HEK293 (cell line): ENCODE measurements around the gene VAT1L.

Experiments
- KLF1 ChIP-seq: fragments of 450-650 bp; formaldehyde crosslinking; IDR thresholded peaks from 2 replicates; pipeline ENCODE4 v1.5.1; 2016; ENCODE audit warnings: missing biosample characterization, missing genetic modification characterization
- SALL2 ChIP-seq: fragments of 450-650 bp; formaldehyde crosslinking; IDR thresholded peaks from 2 replicates; pipeline ENCODE4 v1.5.0; 2017; ENCODE audit warnings: missing biosample characterization, mild to moderate bottlenecking, missing genetic modification characterization, borderline replicate concordance
- TRIM28 ChIP-seq: IDR thresholded peaks from 2 replicates; pipeline ENCODE4 v1.6.1; 2011; ENCODE audit warnings: low read length, control low read depth, borderline replicate concordance
- ZEB2 ChIP-seq: fragments of 450-650 bp; formaldehyde crosslinking; IDR thresholded peaks from 2 replicates; pipeline ENCODE4 v1.5.1; 2016; ENCODE audit warnings: missing biosample characterization, missing genetic modification characterization
- ZNF174 ChIP-seq: fragments of 450-650 bp; formaldehyde crosslinking; IDR thresholded peaks from 2 replicates; pipeline ENCODE4 v1.5.0; 2017; ENCODE audit warnings: missing biosample characterization, mild to moderate bottlenecking, missing genetic modification characterization
- ZNF184 ChIP-seq: fragments of 450-650 bp; IDR thresholded peaks from 2 replicates; pipeline ENCODE4 v1.5.1; 2018; ENCODE audit warnings: missing biosample characterization, mild to moderate bottlenecking, missing genetic modification characterization
- ZNF561 ChIP-seq: fragments of 450-650 bp; IDR thresholded peaks from 2 replicates; pipeline ENCODE4 v1.5.1; 2018; ENCODE audit warnings: missing biosample characterization, missing genetic modification characterization, borderline replicate concordance
- ZNF571 ChIP-seq: fragments of 450-650 bp; formaldehyde crosslinking; IDR thresholded peaks from 2 replicates; pipeline ENCODE4 v1.5.0; 2017; ENCODE audit warnings: missing biosample characterization, missing genetic modification characterization
- ZNF76 ChIP-seq: fragments of 450-650 bp; formaldehyde crosslinking; IDR thresholded peaks from 2 replicates; pipeline ENCODE4; 2016; ENCODE audit warnings: low read depth, missing biosample characterization, missing genetic modification characterization, borderline replicate concordance
- TF ChIP-seq, protein P1 (sequence below): sonication (generic); formaldehyde crosslinking; IDR thresholded peaks from 2 replicates; pipeline ENCODE4 v1.8.1; 2022; ENCODE audit warnings: mild to moderate bottlenecking, moderate library complexity, missing genetic modification reagents
- TF ChIP-seq, protein P2 (sequence below): fragments of 450-650 bp; formaldehyde crosslinking; IDR thresholded peaks from 2 replicates; pipeline ENCODE4 v1.5.1; 2017; ENCODE audit warnings: missing biosample characterization, missing genetic modification characterization
- TF ChIP-seq, protein P3 (sequence below): fragments of 450-650 bp; formaldehyde crosslinking; IDR thresholded peaks from 2 replicates; pipeline ENCODE4 v1.5.1; 2016; ENCODE audit warnings: missing biosample characterization, missing genetic modification characterization
- TF ChIP-seq, protein P4 (sequence below): fragments of 450-650 bp; formaldehyde crosslinking; IDR thresholded peaks from 2 replicates; pipeline ENCODE4 v1.5.1; 2017; ENCODE audit warnings: missing biosample characterization, missing genetic modification characterization
- TF ChIP-seq, protein P5 (sequence below): fragments of 450-650 bp; formaldehyde crosslinking; IDR thresholded peaks from 2 replicates; pipeline ENCODE4 v1.5.1; 2016; ENCODE audit warnings: missing biosample characterization, missing genetic modification characterization

DNA sequence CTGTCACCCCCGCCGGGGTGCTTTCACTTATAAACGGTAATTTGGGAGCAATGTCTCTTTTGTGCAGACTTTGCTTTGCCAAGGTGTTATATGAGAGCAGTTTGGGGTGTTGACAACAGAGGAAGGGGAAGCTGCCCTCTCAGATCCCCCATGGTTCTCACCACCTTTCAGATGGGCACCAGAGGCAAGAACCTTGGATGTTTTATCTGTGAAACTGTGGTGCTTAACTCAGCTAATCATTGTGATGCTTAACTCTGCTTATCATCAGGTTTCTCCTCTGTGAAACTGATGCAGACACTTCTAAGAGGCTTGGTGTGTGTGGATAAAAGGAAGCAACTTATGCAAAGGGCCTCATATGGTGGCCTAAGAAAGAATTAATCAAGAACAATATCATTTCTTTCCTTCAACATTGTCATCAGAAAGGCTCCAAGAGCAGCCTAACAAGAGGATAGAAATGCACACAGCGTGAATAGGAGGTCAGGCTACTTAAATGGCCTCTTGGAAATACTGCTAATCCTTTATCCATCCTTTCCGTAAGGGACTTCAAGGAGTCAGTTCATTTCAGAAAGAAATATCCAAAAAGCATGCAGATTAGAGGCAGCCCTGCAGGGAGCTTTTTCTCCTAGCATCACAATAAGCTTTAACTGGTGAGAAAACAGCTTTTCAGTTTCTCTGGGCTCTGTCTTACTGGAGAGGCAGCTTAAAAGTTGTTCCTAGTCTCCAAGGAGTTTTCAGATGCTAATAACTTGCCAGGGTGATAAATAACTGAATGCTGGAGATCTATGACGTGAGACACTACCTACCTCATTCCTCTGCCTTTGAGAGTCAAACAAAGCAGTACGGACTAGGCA lies 178.9 kb downstream of the VAT1L start:
- TF ChIP-seq KLF1 (tag by site-specific recombination) = no peak
- no peak for TF ChIP-seq ZEB2 (tag by site-specific recombination)
- no peak for TF ChIP-seq SALL2
- TF ChIP-seq, protein P1, sequence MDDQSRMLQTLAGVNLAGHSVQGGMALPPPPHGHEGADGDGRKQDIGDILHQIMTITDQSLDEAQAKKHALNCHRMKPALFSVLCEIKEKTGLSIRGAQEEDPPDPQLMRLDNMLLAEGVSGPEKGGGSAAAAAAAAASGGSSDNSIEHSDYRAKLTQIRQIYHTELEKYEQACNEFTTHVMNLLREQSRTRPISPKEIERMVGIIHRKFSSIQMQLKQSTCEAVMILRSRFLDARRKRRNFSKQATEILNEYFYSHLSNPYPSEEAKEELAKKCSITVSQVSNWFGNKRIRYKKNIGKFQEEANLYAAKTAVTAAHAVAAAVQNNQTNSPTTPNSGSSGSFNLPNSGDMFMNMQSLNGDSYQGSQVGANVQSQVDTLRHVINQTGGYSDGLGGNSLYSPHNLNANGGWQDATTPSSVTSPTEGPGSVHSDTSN = no peak
- TF ChIP-seq ZNF174 (tag by site-specific recombination) = no peak
- TF ChIP-seq, protein P2, sequence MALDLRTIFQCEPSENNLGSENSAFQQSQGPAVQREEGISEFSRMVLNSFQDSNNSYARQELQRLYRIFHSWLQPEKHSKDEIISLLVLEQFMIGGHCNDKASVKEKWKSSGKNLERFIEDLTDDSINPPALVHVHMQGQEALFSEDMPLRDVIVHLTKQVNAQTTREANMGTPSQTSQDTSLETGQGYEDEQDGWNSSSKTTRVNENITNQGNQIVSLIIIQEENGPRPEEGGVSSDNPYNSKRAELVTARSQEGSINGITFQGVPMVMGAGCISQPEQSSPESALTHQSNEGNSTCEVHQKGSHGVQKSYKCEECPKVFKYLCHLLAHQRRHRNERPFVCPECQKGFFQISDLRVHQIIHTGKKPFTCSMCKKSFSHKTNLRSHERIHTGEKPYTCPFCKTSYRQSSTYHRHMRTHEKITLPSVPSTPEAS (tag by site-specific recombination) = no peak
- TF ChIP-seq ZNF76 (tag by site-specific recombination) = no peak
- no peak for TF ChIP-seq ZNF571 (tag by site-specific recombination)
- TF ChIP-seq, protein P3, sequence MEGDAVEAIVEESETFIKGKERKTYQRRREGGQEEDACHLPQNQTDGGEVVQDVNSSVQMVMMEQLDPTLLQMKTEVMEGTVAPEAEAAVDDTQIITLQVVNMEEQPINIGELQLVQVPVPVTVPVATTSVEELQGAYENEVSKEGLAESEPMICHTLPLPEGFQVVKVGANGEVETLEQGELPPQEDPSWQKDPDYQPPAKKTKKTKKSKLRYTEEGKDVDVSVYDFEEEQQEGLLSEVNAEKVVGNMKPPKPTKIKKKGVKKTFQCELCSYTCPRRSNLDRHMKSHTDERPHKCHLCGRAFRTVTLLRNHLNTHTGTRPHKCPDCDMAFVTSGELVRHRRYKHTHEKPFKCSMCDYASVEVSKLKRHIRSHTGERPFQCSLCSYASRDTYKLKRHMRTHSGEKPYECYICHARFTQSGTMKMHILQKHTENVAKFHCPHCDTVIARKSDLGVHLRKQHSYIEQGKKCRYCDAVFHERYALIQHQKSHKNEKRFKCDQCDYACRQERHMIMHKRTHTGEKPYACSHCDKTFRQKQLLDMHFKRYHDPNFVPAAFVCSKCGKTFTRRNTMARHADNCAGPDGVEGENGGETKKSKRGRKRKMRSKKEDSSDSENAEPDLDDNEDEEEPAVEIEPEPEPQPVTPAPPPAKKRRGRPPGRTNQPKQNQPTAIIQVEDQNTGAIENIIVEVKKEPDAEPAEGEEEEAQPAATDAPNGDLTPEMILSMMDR = no peak
- TF ChIP-seq, protein P4, sequence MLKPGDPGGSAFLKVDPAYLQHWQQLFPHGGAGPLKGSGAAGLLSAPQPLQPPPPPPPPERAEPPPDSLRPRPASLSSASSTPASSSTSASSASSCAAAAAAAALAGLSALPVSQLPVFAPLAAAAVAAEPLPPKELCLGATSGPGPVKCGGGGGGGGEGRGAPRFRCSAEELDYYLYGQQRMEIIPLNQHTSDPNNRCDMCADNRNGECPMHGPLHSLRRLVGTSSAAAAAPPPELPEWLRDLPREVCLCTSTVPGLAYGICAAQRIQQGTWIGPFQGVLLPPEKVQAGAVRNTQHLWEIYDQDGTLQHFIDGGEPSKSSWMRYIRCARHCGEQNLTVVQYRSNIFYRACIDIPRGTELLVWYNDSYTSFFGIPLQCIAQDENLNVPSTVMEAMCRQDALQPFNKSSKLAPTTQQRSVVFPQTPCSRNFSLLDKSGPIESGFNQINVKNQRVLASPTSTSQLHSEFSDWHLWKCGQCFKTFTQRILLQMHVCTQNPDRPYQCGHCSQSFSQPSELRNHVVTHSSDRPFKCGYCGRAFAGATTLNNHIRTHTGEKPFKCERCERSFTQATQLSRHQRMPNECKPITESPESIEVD (tag by site-specific recombination) = no peak
- TF ChIP-seq ZNF184 (tag by site-specific recombination) = no peak
- TF ChIP-seq ZNF561 (tag by site-specific recombination) = no peak
- no peak for TF ChIP-seq TRIM28
- TF ChIP-seq, protein P5, sequence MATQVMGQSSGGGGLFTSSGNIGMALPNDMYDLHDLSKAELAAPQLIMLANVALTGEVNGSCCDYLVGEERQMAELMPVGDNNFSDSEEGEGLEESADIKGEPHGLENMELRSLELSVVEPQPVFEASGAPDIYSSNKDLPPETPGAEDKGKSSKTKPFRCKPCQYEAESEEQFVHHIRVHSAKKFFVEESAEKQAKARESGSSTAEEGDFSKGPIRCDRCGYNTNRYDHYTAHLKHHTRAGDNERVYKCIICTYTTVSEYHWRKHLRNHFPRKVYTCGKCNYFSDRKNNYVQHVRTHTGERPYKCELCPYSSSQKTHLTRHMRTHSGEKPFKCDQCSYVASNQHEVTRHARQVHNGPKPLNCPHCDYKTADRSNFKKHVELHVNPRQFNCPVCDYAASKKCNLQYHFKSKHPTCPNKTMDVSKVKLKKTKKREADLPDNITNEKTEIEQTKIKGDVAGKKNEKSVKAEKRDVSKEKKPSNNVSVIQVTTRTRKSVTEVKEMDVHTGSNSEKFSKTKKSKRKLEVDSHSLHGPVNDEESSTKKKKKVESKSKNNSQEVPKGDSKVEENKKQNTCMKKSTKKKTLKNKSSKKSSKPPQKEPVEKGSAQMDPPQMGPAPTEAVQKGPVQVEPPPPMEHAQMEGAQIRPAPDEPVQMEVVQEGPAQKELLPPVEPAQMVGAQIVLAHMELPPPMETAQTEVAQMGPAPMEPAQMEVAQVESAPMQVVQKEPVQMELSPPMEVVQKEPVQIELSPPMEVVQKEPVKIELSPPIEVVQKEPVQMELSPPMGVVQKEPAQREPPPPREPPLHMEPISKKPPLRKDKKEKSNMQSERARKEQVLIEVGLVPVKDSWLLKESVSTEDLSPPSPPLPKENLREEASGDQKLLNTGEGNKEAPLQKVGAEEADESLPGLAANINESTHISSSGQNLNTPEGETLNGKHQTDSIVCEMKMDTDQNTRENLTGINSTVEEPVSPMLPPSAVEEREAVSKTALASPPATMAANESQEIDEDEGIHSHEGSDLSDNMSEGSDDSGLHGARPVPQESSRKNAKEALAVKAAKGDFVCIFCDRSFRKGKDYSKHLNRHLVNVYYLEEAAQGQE (tag by site-specific recombination) = no peak
